Measurements from ENCODE around the gene ATP2B2.

Gene ATP2B2

DNA sequence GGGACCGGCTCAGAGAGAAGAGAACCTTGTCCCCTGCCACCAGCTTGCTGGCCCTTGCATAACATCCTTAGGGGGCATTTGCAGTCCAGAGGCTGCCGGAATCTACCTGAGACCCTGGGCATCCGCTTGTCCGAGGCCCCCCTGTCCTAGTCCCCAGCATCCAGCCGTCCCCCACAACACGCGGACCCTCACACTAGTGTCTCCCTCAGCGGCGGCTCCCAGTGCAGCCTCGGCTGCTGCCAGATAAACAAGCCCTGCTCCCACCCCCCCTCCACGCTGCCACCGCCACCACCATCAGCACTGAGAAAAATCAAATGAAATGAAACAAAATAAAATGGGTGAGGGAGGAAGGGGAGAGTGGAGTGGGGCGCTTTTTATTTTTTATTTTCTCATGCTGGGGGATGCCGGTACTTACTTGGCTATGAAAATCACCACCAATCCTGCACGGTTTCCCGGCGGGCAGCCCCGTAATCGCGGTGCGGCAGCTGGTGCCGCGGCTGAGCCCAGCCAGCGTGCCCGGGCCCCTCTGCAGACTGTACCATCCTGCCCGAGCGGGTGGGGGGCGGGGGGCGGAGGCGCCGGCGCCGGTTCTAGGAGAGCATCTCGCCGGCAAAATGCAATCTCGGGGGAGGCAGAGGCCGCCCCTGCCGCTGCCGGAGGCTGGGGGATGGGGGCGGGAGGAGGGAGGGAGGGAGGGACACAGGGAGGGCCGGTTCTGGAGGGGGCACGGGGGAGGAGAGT lies at the start of gene ATP2B2:
Gene ATP2B2, minus strand, starts transcription at position 537 of the 741 bp plus-strand sequence. CDS start 56,043 bp downstream, outside the sequence.
- H3K9ac ChIP-seq (ENCODE audit: low read length) = no peak within 1 kb of the TSS
- H3K36me3 ChIP-seq (ENCODE audit: insufficient read depth, low read length) = no peaks in the 10 kb centered on the region
- H3K27ac ChIP-seq (ENCODE audit: low read depth, low read length) = no peak within 1 kb of the TSS
- peaks cover 19 to 23% of the 10 kb centered on the region in 2 donors for H3K27me3 ChIP-seq (ENCODE audit: control insufficient read depth in 1 of 2, insufficient read depth in 2 of 2, low read length in 2 of 2)
- no peaks in the 10 kb centered on the region for H3K9me3 ChIP-seq (ENCODE audit: low read length)
- no peak within 1 kb of the TSS for H3K4me3 ChIP-seq (ENCODE audit: low read depth in 1 of 2, low read length in 2 of 2)
- no peaks in the 10 kb centered on the region for H3K4me1 ChIP-seq (ENCODE audit: insufficient read depth, low read length)

DNA sequence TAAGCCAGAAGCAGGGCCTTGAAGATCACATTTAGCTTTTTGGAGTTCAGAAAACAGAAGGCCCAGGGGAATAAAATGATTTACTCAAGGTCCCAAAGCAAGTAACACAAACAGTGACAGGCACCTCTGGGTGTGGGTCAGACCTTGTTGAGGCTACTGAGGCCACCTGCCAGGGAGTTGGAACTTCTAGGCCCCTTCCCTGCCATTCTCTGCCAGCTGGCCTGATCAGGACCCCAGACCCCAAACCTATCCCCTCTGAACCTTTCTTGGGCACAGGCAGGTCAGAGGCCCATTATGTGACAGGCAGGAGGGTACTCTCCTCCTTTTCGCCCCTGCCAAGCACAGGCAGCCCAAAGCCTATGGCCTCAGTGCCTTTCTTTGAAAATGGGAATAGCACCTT lies 49.4 kb upstream of the ATP2B2 start:
- H3K4me1 ChIP-seq (ENCODE audit: insufficient read depth, low read length) = no peaks in the 10 kb centered on the region
- H3K9me3 ChIP-seq (ENCODE audit: low read length) = no peaks in the 10 kb centered on the region
- peaks cover 0 to 4% of the 10 kb centered on the region in 2 donors for H3K27me3 ChIP-seq (ENCODE audit: control insufficient read depth in 1 of 2, insufficient read depth in 2 of 2, low read length in 2 of 2)
- no peak overlapping the region for H3K27ac ChIP-seq (ENCODE audit: low read depth, low read length)
- H3K9ac ChIP-seq (ENCODE audit: low read length) = no peak overlapping the region
- H3K36me3 ChIP-seq (ENCODE audit: insufficient read depth, low read length) = no peaks in the 10 kb centered on the region
- no peak overlapping the region for H3K4me3 ChIP-seq (ENCODE audit: low read depth in 1 of 2, low read length in 2 of 2)

DNA sequence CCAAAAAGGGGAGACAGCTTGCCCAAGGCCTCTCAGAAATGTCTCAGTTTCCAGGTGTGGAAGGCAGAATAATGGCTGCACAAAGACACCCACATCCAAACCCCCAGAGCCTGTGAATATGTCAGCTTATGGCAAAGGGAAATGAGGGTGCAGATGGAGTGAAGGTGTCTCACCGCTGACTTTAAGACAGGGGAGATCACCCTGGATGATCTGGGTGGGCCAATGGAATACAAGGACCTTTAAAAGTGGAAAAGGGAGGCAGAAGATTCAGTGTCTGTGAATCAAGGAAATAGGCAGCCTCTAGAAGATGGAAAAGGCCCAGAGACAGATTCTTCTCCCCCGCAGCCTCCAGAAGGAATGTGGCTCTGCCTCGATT lies 48.8 kb upstream of the ATP2B2 start:
- Histone ChIP-seq H3K27ac (ENCODE audit: low read depth, low read length) (no peak overlapping the region), H3K9me3 (ENCODE audit: low read length) (no peaks in the 10 kb centered on the region), H3K9ac (ENCODE audit: low read length) (no peak overlapping the region), H3K4me3 (ENCODE audit: low read depth in 1 of 2, low read length in 2 of 2) (no peak overlapping the region), H3K27me3 (ENCODE audit: control insufficient read depth in 1 of 2, insufficient read depth in 2 of 2, low read length in 2 of 2) (peaks cover 0 to 4% of the 10 kb centered on the region in 2 donors), H3K36me3 (ENCODE audit: insufficient read depth, low read length) (no peaks in the 10 kb centered on the region), H3K4me1 (ENCODE audit: insufficient read depth, low read length) (no peaks in the 10 kb centered on the region)

DNA sequence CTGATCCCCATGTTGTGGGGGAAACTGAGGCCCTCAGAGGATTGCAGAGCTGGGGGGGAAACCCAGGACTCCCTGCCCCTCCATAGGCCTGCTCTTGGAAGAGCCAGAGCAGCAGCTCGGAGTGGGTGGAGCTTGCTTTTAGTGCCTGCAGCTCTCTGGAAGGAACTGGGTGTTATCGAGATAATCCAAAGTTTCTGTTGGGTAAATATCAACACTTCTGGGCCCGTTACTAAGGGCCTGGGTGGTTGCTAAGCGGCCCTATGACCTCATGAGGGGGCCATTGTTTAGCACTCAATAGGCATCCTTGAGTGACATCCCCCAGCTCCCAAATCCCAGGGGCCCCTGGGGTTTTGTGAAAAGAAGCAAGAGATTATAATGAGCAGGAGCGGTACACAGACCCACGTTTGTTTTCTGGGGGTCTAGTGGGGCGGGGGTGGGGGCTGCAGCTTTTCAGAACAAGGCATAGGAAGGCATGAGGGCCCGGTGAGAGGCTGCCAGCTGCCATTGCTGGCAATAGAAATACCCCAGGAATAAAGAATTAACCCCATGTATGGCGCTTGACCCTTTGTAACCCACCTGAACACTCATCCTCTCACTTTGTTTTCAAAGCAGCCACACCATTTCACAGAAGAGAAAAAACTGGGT lies 48.3 kb upstream of the ATP2B2 start:
- Histone ChIP-seq H3K27me3 (ENCODE audit: control insufficient read depth in 1 of 2, insufficient read depth in 2 of 2, low read length in 2 of 2) (peaks cover 0 to 4% of the 10 kb centered on the region in 2 donors), H3K9ac (ENCODE audit: low read length) (no peak overlapping the region), H3K9me3 (ENCODE audit: low read length) (no peaks in the 10 kb centered on the region), H3K27ac (ENCODE audit: low read depth, low read length) (no peak overlapping the region), H3K4me3 (ENCODE audit: low read depth in 1 of 2, low read length in 2 of 2) (no peak overlapping the region), H3K36me3 (ENCODE audit: insufficient read depth, low read length) (no peaks in the 10 kb centered on the region), H3K4me1 (ENCODE audit: insufficient read depth, low read length) (no peaks in the 10 kb centered on the region)

DNA sequence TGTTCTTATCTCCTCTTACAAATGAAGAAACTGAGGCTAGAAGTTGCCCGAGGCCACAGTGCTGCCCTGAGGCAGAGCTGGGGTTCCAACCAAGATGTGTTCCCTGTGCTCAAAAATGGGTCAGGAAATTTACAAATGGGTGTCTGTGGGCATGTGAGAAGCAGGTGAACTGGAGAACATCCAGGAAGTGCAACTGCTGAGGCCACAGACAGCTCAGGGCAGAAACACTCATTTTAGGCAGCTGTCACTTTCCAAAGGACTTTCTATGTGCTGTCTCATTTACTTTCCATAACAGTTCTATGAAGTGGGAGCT lies 47.2 kb upstream of the ATP2B2 start:
- Histone ChIP-seq H3K9me3 (ENCODE audit: low read length) (no peaks in the 10 kb centered on the region), H3K27ac (ENCODE audit: low read depth, low read length) (no peak overlapping the region), H3K36me3 (ENCODE audit: insufficient read depth, low read length) (no peaks in the 10 kb centered on the region), H3K9ac (ENCODE audit: low read length) (no peak overlapping the region), H3K4me3 (ENCODE audit: low read depth in 1 of 2, low read length in 2 of 2) (no peak overlapping the region), H3K27me3 (ENCODE audit: control insufficient read depth in 1 of 2, insufficient read depth in 2 of 2, low read length in 2 of 2) (peaks cover 0 to 4% of the 10 kb centered on the region in 2 donors), H3K4me1 (ENCODE audit: insufficient read depth, low read length) (no peaks in the 10 kb centered on the region)

DNA sequence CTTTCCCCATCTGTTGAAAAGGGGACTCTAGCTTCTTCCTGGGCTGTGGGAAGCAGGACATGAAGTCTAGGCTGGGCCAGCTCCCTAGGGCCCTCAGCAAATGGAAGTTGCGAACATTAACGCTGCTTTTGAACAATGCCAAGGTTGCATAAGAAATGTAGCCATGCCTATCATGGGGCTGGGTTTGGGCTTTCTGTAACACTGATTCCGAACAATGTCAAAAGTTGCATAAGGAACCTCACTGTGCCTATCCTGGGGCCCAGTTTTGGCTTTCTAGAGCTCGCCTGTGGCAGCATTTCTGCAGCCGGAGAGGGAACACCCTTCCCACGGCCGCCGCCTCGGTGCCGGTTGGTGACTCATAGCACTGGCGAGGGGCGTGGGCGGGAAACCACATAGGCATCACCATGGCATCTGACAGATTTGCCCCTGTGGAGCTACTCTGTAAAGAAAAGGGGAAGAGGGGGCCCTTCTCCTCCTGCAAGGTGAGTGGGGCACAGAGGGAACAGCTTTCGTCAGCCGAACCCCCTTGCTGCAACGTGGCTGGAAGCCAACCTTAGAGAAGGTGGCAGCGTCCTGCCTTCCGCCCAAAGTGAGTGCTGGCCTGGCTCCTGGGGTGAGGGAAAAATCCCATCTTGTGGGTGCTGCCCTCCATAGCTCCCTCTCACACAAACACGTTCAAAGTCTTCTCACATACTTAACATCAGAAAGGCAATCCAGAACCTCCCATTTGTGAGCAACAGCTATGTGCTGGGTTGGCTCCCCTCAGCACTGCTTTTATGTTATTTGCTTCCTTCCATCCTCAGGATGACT lies 46.6 kb upstream of the ATP2B2 start:
- Histone ChIP-seq H3K4me3 (ENCODE audit: low read depth in 1 of 2, low read length in 2 of 2) (no peak overlapping the region), H3K9ac (ENCODE audit: low read length) (no peak overlapping the region), H3K36me3 (ENCODE audit: insufficient read depth, low read length) (no peaks in the 10 kb centered on the region), H3K27ac (ENCODE audit: low read depth, low read length) (no peak overlapping the region), H3K4me1 (ENCODE audit: insufficient read depth, low read length) (no peaks in the 10 kb centered on the region), H3K27me3 (ENCODE audit: control insufficient read depth in 1 of 2, insufficient read depth in 2 of 2, low read length in 2 of 2) (peaks cover 0 to 4% of the 10 kb centered on the region in 2 donors), H3K9me3 (ENCODE audit: low read length) (no peaks in the 10 kb centered on the region)

DNA sequence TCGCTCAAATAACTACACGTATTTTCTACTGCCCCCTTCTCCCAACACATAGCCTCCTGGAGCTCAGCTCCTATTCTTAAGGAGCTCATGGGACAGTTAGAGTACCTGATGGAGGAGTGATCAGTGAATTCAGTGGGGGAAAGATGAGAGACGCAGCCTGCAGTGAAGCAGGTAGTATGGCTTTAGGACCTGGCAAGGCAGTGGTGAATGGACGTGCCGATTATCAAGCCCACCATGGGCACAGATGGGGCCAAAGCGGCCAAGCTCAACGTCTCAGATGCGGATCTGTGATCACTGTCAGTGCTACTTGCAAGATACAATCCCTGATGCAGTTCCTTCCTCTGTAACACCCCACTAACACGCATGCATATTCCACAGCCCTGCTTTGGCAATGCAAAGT lies 45.8 kb upstream of the ATP2B2 start:
- H3K27me3 ChIP-seq (ENCODE audit: control insufficient read depth in 1 of 2, insufficient read depth in 2 of 2, low read length in 2 of 2) = peaks cover 0 to 4% of the 10 kb centered on the region in 2 donors
- H3K4me1 ChIP-seq (ENCODE audit: insufficient read depth, low read length) = no peaks in the 10 kb centered on the region
- H3K9ac ChIP-seq (ENCODE audit: low read length) = no peak overlapping the region
- H3K27ac ChIP-seq (ENCODE audit: low read depth, low read length) = no peak overlapping the region
- H3K9me3 ChIP-seq (ENCODE audit: low read length) = no peaks in the 10 kb centered on the region
- no peaks in the 10 kb centered on the region for H3K36me3 ChIP-seq (ENCODE audit: insufficient read depth, low read length)
- no peak overlapping the region for H3K4me3 ChIP-seq (ENCODE audit: low read depth in 1 of 2, low read length in 2 of 2)

DNA sequence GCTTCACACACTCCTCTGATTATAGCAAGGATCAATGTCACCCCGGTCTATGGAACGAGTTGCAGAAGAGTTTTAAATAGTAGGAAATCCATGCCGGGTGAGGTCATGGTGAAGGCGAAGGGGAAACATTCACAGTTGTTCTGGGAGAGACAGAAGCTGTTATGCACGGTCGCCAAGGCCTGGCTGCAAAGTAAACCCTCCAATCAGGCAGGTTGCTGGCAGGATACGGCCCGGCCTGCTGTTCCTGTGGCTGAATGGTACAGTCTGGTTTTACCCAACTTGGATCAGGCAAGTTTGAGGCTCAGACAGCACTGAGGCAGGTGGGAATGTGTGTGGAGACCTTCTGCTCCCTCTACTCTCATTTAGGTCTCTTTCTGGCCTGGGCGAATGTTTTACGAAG lies 45.3 kb upstream of the ATP2B2 start:
- Histone ChIP-seq H3K4me1 (ENCODE audit: insufficient read depth, low read length) (no peaks in the 10 kb centered on the region), H3K9ac (ENCODE audit: low read length) (no peak overlapping the region), H3K4me3 (ENCODE audit: low read depth in 1 of 2, low read length in 2 of 2) (no peak overlapping the region), H3K27ac (ENCODE audit: low read depth, low read length) (no peak overlapping the region), H3K9me3 (ENCODE audit: low read length) (no peaks in the 10 kb centered on the region), H3K36me3 (ENCODE audit: insufficient read depth, low read length) (no peaks in the 10 kb centered on the region), H3K27me3 (ENCODE audit: control insufficient read depth in 1 of 2, insufficient read depth in 2 of 2, low read length in 2 of 2) (peaks cover 0 to 4% of the 10 kb centered on the region in 2 donors)

DNA sequence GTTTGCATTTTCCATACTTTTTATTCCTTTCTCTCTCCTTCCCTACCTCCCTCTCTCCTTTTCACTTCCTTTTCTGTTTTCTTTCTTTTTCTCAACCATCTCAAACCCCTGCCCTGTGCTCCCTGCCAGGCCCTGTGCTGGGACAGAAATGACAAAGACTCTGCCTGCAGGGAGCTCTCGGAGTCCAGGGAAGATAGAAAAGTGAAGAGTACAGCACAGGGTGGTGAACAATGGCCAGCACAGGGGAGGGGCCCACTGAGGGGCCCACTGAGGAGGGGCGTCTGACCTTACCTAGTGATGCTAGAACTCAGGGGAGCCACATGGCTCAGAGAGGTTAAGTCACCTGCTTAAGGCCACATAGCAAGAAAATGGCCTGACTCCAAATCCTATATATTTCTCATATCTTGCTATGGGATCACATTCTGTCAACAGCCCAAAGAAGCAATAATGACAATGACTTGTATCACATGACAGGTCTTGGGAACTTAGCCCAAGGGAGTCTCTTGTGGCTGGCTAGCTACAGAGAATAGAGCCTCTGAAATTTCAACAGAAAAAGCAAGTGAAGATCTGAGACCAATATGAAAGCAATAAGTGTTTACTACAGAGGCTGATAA lies 44.3 kb upstream of the ATP2B2 start:
- Histone ChIP-seq H3K4me3 (ENCODE audit: low read depth in 1 of 2, low read length in 2 of 2) (no peak overlapping the region), H3K9ac (ENCODE audit: low read length) (no peak overlapping the region), H3K4me1 (ENCODE audit: insufficient read depth, low read length) (no peaks in the 10 kb centered on the region), H3K27ac (ENCODE audit: low read depth, low read length) (no peak overlapping the region), H3K9me3 (ENCODE audit: low read length) (no peaks in the 10 kb centered on the region), H3K27me3 (ENCODE audit: control insufficient read depth in 1 of 2, insufficient read depth in 2 of 2, low read length in 2 of 2) (peaks cover 0 to 4% of the 10 kb centered on the region in 2 donors), H3K36me3 (ENCODE audit: insufficient read depth, low read length) (no peaks in the 10 kb centered on the region)

DNA sequence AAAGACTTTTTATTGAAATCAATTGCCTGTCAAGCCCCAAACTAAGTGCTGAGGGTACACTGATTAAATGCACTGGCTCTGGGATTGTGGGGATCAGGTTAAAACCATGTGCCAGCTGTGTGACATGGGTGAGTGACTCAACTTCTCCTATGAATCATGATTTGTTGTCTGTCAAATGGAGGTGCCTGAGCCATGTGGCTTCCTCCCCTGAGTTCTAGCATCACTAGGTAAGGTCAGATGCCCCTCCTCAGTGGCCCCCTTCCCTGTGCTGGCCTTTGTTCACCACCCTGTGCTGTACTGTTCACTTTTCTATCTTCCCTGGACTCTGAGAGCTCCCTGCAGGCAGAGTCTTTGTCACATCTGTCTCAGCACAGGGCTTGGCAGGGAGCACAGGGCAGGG lies 43.6 kb upstream of the ATP2B2 start:
- Histone ChIP-seq H3K4me3 (ENCODE audit: low read depth in 1 of 2, low read length in 2 of 2) (no peak overlapping the region), H3K9me3 (ENCODE audit: low read length) (no peaks in the 10 kb centered on the region), H3K9ac (ENCODE audit: low read length) (no peak overlapping the region), H3K27ac (ENCODE audit: low read depth, low read length) (no peak overlapping the region), H3K4me1 (ENCODE audit: insufficient read depth, low read length) (no peaks in the 10 kb centered on the region), H3K27me3 (ENCODE audit: control insufficient read depth in 1 of 2, insufficient read depth in 2 of 2, low read length in 2 of 2) (peaks cover 0 to 4% of the 10 kb centered on the region in 2 donors), H3K36me3 (ENCODE audit: insufficient read depth, low read length) (no peaks in the 10 kb centered on the region)
